ENCODE results near the gene PANK2. TPM values are rescaled to one million over a fixed set of nuclear protein-coding genes. Genes with fewer than 3 reads are reported as not detected.

The PANK2 gene
- total RNA-seq, 1 experiment from 2014 or later = 62.7 TPM

DNA sequence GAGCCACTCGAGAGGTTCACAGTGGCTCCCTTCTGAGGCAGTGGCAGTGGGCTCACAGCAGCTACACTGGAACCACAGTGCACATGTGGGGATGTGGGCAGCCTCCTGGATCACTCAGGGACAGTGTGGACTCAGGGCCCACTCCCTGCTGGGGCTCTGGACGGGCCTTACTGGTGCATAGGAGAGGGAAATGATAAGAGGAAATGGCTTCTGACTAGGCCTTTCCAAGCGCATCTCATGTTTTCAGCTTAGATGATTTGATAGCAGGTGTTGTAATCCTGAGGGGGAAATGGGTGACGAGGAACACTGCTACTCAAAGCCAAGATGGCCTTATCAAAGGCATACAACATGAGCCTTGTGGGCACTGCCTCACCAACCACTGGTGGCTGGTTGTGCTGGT is 44.0 kb downstream of the PANK2 start (continued):
- TF ChIP-seq, protein P1, sequence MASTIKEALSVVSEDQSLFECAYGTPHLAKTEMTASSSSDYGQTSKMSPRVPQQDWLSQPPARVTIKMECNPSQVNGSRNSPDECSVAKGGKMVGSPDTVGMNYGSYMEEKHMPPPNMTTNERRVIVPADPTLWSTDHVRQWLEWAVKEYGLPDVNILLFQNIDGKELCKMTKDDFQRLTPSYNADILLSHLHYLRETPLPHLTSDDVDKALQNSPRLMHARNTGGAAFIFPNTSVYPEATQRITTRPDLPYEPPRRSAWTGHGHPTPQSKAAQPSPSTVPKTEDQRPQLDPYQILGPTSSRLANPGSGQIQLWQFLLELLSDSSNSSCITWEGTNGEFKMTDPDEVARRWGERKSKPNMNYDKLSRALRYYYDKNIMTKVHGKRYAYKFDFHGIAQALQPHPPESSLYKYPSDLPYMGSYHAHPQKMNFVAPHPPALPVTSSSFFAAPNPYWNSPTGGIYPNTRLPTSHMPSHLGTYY (CRISPR knock-in tag; IDR thresholded peaks at IDR 0.05) = no peak
- TF ChIP-seq, protein P2, sequence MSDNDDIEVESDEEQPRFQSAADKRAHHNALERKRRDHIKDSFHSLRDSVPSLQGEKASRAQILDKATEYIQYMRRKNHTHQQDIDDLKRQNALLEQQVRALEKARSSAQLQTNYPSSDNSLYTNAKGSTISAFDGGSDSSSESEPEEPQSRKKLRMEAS (CRISPR knock-in tag; IDR thresholded peaks at IDR 0.05) = no peak
- TF ChIP-seq FOXJ3 (CRISPR knock-in tag; IDR thresholded peaks at IDR 0.05; ENCODE audit: borderline replicate concordance) = no peak
- TF ChIP-seq, protein P3, sequence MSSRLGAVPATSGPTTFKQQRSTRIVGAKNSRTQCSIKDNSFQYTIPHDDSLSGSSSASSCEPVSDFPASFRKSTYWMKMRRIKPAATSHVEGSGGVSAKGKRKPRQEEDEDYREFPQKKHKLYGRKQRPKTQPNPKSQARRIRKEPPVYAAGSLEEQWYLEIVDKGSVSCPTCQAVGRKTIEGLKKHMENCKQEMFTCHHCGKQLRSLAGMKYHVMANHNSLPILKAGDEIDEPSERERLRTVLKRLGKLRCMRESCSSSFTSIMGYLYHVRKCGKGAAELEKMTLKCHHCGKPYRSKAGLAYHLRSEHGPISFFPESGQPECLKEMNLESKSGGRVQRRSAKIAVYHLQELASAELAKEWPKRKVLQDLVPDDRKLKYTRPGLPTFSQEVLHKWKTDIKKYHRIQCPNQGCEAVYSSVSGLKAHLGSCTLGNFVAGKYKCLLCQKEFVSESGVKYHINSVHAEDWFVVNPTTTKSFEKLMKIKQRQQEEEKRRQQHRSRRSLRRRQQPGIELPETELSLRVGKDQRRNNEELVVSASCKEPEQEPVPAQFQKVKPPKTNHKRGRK (CRISPR knock-in tag; IDR thresholded peaks at IDR 0.05; ENCODE audit: borderline replicate concordance) = no peak
- TF ChIP-seq, protein P4, sequence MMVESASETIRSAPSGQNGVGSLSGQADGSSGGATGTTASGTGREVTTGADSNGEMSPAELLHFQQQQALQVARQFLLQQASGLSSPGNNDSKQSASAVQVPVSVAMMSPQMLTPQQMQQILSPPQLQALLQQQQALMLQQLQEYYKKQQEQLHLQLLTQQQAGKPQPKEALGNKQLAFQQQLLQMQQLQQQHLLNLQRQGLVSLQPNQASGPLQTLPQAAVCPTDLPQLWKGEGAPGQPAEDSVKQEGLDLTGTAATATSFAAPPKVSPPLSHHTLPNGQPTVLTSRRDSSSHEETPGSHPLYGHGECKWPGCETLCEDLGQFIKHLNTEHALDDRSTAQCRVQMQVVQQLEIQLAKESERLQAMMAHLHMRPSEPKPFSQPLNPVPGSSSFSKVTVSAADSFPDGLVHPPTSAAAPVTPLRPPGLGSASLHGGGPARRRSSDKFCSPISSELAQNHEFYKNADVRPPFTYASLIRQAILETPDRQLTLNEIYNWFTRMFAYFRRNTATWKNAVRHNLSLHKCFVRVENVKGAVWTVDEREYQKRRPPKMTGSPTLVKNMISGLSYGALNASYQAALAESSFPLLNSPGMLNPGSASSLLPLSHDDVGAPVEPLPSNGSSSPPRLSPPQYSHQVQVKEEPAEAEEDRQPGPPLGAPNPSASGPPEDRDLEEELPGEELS (CRISPR knock-in tag; IDR thresholded peaks at IDR 0.05) = no peak

DNA sequence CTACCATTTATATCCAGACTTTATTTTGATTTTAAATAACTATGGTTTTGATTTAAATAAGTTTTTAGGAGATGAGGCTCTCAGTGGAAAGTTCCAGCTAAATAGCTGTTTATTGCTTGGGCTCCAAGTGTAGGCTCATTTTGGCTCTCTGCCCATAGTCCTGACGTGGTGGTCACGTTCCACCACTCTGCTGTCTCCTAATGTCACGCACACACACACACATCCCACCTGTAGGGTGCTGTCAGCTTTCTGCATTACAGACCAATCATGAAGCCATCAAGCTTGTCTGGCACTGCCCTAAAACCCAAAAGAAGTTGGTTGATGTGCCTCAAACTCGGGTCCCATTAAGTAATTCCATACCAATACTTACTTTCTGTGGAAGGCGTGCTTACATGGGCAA is 45.4 kb downstream of the PANK2 start:
- ChIA-PET CTCF (no interaction called here), POLR2A (no interaction called here)
- no peak for DNase-seq (ENCODE audit: low spot score)
- no peaks in the 10 kb centered on the region for H3K27me3 Mint-ChIP-seq (ENCODE audit: low read depth)
- ATAC-seq = no peak
- no peak overlapping the region for H3K4me3 Mint-ChIP-seq
- H3K4me1 Mint-ChIP-seq = no peaks in the 10 kb centered on the region; the same call in 1 of the 2 replicates
- H3K9me3 Mint-ChIP-seq = no peaks in the 10 kb centered on the region; the same call in 1 of the 2 replicates
- TF ChIP-seq GTF2I (CRISPR knock-in tag; conservative IDR thresholded peaks at IDR 0.05) (no peak), NFATC4 (CRISPR knock-in tag; IDR thresholded peaks at IDR 0.05) (no peak), ZNF671 (CRISPR knock-in tag; IDR thresholded peaks at IDR 0.05) (no peak), NR3C1 (CRISPR knock-in tag; conservative IDR thresholded peaks at IDR 0.05; ENCODE audit: low read depth) (no peak), JUN (CRISPR knock-in tag; IDR thresholded peaks at IDR 0.05) (no peak), FOXK1 (CRISPR knock-in tag; IDR thresholded peaks at IDR 0.05) (no peak), MXD4 (CRISPR knock-in tag; IDR thresholded peaks at IDR 0.05; ENCODE audit: borderline replicate concordance) (no peak), ZNF317 (CRISPR knock-in tag; IDR thresholded peaks at IDR 0.05; ENCODE audit: borderline replicate concordance, low read depth) (no peak), ETV6 (CRISPR knock-in tag; IDR thresholded peaks at IDR 0.05) (no peak)
- TF ChIP-seq, protein P5, sequence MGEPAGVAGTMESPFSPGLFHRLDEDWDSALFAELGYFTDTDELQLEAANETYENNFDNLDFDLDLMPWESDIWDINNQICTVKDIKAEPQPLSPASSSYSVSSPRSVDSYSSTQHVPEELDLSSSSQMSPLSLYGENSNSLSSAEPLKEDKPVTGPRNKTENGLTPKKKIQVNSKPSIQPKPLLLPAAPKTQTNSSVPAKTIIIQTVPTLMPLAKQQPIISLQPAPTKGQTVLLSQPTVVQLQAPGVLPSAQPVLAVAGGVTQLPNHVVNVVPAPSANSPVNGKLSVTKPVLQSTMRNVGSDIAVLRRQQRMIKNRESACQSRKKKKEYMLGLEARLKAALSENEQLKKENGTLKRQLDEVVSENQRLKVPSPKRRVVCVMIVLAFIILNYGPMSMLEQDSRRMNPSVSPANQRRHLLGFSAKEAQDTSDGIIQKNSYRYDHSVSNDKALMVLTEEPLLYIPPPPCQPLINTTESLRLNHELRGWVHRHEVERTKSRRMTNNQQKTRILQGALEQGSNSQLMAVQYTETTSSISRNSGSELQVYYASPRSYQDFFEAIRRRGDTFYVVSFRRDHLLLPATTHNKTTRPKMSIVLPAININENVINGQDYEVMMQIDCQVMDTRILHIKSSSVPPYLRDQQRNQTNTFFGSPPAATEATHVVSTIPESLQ (CRISPR knock-in tag; IDR thresholded peaks at IDR 0.05) = no peak
- peak overlapping the region; percentile 36; the same call in 1 of the 2 replicates for H3K27ac Mint-ChIP-seq
- H3K36me3 Mint-ChIP-seq = peaks cover 7% of the 10 kb centered on the region; the same call in 1 of the 2 replicates

DNA sequence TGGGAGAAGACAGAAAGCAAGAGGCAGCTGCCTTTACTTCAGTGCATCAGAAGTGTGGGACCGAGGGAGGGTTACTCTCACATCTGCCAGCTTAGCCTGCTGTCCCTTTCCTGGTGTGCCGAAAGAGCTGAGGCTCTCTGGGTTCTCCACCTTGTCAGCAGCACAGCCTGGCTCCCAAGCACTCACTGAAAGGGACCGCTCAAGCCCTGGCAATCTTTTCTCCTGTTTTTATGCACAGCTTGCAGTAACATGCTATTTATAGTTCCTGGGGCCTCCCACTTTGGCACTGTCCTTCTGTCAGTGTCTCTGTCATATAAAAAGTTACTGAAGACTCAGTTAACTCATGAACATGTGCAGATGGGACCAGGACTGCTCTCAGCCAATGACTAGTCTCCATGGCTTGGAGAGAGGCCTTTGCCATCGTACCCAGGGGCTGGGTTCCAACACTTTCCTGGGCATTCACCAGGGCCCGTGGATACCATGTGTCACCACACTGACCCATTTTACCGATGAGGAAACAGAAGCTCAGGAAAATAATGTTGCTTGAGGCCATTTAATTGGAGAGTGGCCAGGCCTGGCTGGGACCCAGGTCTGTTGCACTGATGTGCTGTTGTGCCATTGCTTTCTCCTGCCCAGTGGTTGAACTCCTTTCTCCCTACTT is 46.2 kb downstream of the PANK2 start:
- Mint-ChIP-seq H3K27ac (no peak overlapping the region), H3K27me3 (ENCODE audit: low read depth) (no peaks in the 10 kb centered on the region), H3K36me3 (peaks cover 7% of the 10 kb centered on the region; the same call in 1 of the 2 replicates), H3K9me3 (no peaks in the 10 kb centered on the region; the same call in 1 of the 2 replicates), H3K4me3 (no peak overlapping the region), H3K4me1 (no peaks in the 10 kb centered on the region; the same call in 1 of the 2 replicates)
- no peak for ATAC-seq
- ChIA-PET CTCF (interaction anchor here (0.6 to 1.3 kb wide), 3 partner anchors 8 to 260 kb away, joined by 3 to 4 read pairs (median 3); no protein-coding TSS in a partner anchor), POLR2A (no interaction called here)
- DNase-seq (ENCODE audit: low spot score) = no peak
- TF ChIP-seq, protein P6, sequence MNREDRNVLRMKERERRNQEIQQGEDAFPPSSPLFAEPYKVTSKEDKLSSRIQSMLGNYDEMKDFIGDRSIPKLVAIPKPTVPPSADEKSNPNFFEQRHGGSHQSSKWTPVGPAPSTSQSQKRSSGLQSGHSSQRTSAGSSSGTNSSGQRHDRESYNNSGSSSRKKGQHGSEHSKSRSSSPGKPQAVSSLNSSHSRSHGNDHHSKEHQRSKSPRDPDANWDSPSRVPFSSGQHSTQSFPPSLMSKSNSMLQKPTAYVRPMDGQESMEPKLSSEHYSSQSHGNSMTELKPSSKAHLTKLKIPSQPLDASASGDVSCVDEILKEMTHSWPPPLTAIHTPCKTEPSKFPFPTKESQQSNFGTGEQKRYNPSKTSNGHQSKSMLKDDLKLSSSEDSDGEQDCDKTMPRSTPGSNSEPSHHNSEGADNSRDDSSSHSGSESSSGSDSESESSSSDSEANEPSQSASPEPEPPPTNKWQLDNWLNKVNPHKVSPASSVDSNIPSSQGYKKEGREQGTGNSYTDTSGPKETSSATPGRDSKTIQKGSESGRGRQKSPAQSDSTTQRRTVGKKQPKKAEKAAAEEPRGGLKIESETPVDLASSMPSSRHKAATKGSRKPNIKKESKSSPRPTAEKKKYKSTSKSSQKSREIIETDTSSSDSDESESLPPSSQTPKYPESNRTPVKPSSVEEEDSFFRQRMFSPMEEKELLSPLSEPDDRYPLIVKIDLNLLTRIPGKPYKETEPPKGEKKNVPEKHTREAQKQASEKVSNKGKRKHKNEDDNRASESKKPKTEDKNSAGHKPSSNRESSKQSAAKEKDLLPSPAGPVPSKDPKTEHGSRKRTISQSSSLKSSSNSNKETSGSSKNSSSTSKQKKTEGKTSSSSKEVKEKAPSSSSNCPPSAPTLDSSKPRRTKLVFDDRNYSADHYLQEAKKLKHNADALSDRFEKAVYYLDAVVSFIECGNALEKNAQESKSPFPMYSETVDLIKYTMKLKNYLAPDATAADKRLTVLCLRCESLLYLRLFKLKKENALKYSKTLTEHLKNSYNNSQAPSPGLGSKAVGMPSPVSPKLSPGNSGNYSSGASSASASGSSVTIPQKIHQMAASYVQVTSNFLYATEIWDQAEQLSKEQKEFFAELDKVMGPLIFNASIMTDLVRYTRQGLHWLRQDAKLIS (CRISPR knock-in tag; IDR thresholded peaks at IDR 0.05; ENCODE audit: borderline replicate concordance) = no peak
- TF ChIP-seq, protein P5 (CRISPR knock-in tag; IDR thresholded peaks at IDR 0.05) = no peak
- no peak for TF ChIP-seq FOXJ3 (CRISPR knock-in tag; IDR thresholded peaks at IDR 0.05; ENCODE audit: borderline replicate concordance)
